Posterior cingulate gyrus (tissue), 11 donors: ENCODE data around the gene ABHD11.
"Not testable (repeated sequence)": the region's sequence is repeated elsewhere in the genome, so short reads cannot be mapped to it uniquely, and the experiment has no call there.

Source experiments
- DNase-seq, 10 donors: peaks; one replicate each; pipeline versions ENCODE4 v3.0.0 to v3.0.0-alpha.2; 2020 to 2021; ENCODE audit warnings: mixed read lengths in 3 of 10
- intact Hi-C: fragments of 100-400 bp; cut with DNase I; formaldehyde crosslinking; loops from one replicate; pipeline ENCODE4 v1.15.1; 2023

Gene ABHD11

GRCh38 chr7:73721377-73721817 is 17.2 kb downstream of the ABHD11 start:
- intact Hi-C loops, result loop anchor here (5.0 kb wide), 1 partner anchor 54 kb away; the partner anchor contains the start of gene VPS37D
- peak in 9 of 10 donors; percentile 56 to 95 (median 73) for DNase-seq

- intact Hi-C loops, result loop anchor here (5.0 kb wide), 1 partner anchor 53 kb away; the partner anchor contains the start of gene VPS37D
- not testable (repeated sequence) for DNase-seq
These were observed 18.2 kb downstream of the ABHD11 start for GRCh38 chr7:73720443-73720842.

GRCh38 chr7:73719806-73720169 is 18.8 kb downstream of the ABHD11 start:
- intact Hi-C loops, result loop anchor here (5.0 kb wide), 2 partner anchors 37 to 52 kb away; partner anchors contain the start of genes BUD23, DNAJC30 and VPS37D
- DNase-seq, result no peak

- peak in 7 of 10 donors; percentile 54 to 97 (median 71) for DNase-seq
- intact Hi-C loops, result loop anchor here (5.0 kb wide), 1 partner anchor 37 kb away; the partner anchor contains the start of genes BUD23 and DNAJC30
These were observed 19.4 kb downstream of the ABHD11 start, which contains the start of gene STX1A for GRCh38 chr7:73718905-73719805. Gene STX1A (minus strand): TSS chr7:73719669. CDS start chr7:73719631, 38 bp downstream.

- intact Hi-C loops, result loop anchor here (5.0 kb wide), 1 partner anchor 36 kb away; the partner anchor contains the start of genes BUD23 and DNAJC30
- no peak for DNase-seq
These were observed 20.1 kb downstream of the ABHD11 start for GRCh38 chr7:73718438-73718881.

- DNase-seq, result no peak
- intact Hi-C loops, result loop anchor here (5.0 kb wide), 1 partner anchor 36 kb away; the partner anchor contains the start of genes BUD23 and DNAJC30
These were observed 20.6 kb downstream of the ABHD11 start for GRCh38 chr7:73717991-73718405.

- DNase-seq, result peak in 1 of 10 donors; percentile 88
- intact Hi-C loops, result loop anchor here (5.0 kb wide), 1 partner anchor 35 kb away; the partner anchor contains the start of genes BUD23 and DNAJC30
These were observed 21.4 kb downstream of the ABHD11 start for GRCh38 chr7:73717025-73717807.

GRCh38 chr7:73716318-73716890 is 22.2 kb downstream of the ABHD11 start:
- intact Hi-C loops, result loop anchor here (5.0 kb wide), 1 partner anchor 34 kb away; the partner anchor contains the start of genes BUD23 and DNAJC30
- no peak for DNase-seq

- DNase-seq, result no peak
- intact Hi-C loops, result loop anchor here (5.0 kb wide), 1 partner anchor 33 kb away; the partner anchor contains the start of genes BUD23 and DNAJC30
These were observed 22.8 kb downstream of the ABHD11 start for GRCh38 chr7:73715648-73716317.

- intact Hi-C loops, DNase-seq: not testable (repeated sequence)
These were observed 25.3 kb downstream of the ABHD11 start for GRCh38 chr7:73713319-73713718.

GRCh38 chr7:73712773-73713172 is 25.8 kb downstream of the ABHD11 start:
- intact Hi-C loops, result no loop called here

GRCh38 chr7:73708961-73709549 is 29.5 kb downstream of the ABHD11 start:
- no peak for DNase-seq
- intact Hi-C loops, result no loop called here

More at GRCh38 chr7:73712773-73713172, 25.8 kb downstream of the ABHD11 start:
- no peak for DNase-seq

- intact Hi-C loops, result no loop called here
- peak in 8 of 10 donors; percentile 61 to 96 (median 78) for DNase-seq
These were observed 31.5 kb downstream of the ABHD11 start for GRCh38 chr7:73707045-73707631.

GRCh38 chr7:73706126-73707044 is 32.2 kb downstream of the ABHD11 start:
- peak in 4 of 10 donors; percentile 45 to 92 (median 72) for DNase-seq
- intact Hi-C loops, result no loop called here

- DNase-seq, result no peak
- intact Hi-C loops, result no loop called here
These were observed 33.1 kb downstream of the ABHD11 start for GRCh38 chr7:73705551-73705920.

GRCh38 chr7:73704640-73705550 is 33.7 kb downstream of the ABHD11 start:
- DNase-seq, result peak in 7 of 10 donors; percentile 52 to 94 (median 78)
- intact Hi-C loops, result no loop called here
